Lower lobe of right lung (tissue), 2 donors: ENCODE results near the gene MINDY1. TPM values are rescaled to one million over a fixed set of nuclear protein-coding genes. Genes with fewer than 3 reads are reported as not detected.

Experiments used
- ATAC-seq, 2 donors: fragments of 200-7000 bp; cut with Tn5 transposase; one replicate each; pipeline ENCODE4 v1.9.1; 2020 to 2022; ENCODE audit warnings: mild to moderate bottlenecking in 2 of 2, moderate library complexity in 2 of 2
- DNase-seq: peaks from one replicate; pipeline ENCODE4 v3.0.0-alpha.2; 2020
- H3K27ac ChIP-seq: fragments of 200-600 bp; one replicate; pipeline ENCODE4 v1.8.0; 2022
- H3K27me3 ChIP-seq: fragments of 200-600 bp; one replicate; pipeline ENCODE4 v1.8.0; 2022; ENCODE audit warnings: low read depth
- H3K36me3 ChIP-seq: fragments of 200-600 bp; one replicate; pipeline ENCODE4 v1.8.0; 2022; ENCODE audit warnings: mild to moderate bottlenecking
- H3K4me1 ChIP-seq: fragments of 200-600 bp; one replicate; pipeline ENCODE4 v1.8.0; 2022
- H3K4me3 ChIP-seq: fragments of 200-600 bp; one replicate; pipeline ENCODE4 v1.8.0; 2022; ENCODE audit warnings: mild to moderate bottlenecking
- H3K9me3 ChIP-seq: fragments of 200-600 bp; one replicate; pipeline ENCODE4 v1.8.0; 2022
- intact Hi-C: fragments of 100-400 bp; cut with DNase I; formaldehyde crosslinking; loops from one replicate; pipeline ENCODE4 v1.11.0; 2022
- total RNA-seq: library from RNA; stranded (reverse); fragmentation: NEBNext Ultra II Directional; extraction: Animal tissue kit (Norgen Biotek cat#: 25700); gene quantifications from one replicate; pipeline ENCODE4 v1.2.1, GENCODE V29; 2021
- TF ChIP-seq, protein P1 (sequence below): fragments of 200-600 bp; IDR thresholded peaks from one replicate; pipeline ENCODE4 v1.8.0; 2022; ENCODE audit warnings: antibody characterized with exemption, mild to moderate bottlenecking
- donor health status: DM: no; HTN: yes; CAD: no; lungs with severe emphysema.

MINDY1 gene
- total RNA-seq, 1 donor from 2014 or later = 27.8 TPM

DNA sequence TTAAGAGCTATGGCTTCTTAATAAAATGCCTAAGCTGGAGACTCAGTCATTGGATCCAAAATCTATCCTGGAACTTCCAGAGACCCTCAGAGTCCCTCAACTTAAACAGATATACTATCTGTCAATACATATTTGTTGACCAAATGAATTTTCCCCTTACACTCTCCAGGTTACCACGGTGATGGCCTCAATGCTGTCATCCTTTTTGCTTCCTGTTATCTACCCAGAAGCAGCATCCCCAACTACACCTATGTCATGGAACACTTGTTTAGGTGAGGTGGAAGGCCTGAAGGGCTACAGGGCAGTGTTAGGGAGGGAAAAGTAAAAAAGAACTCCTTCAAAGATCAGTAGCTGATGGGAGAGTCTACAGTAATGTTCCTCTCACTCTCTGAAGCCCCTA is 36.5 kb upstream of the MINDY1 start:
- TF ChIP-seq, protein P1, sequence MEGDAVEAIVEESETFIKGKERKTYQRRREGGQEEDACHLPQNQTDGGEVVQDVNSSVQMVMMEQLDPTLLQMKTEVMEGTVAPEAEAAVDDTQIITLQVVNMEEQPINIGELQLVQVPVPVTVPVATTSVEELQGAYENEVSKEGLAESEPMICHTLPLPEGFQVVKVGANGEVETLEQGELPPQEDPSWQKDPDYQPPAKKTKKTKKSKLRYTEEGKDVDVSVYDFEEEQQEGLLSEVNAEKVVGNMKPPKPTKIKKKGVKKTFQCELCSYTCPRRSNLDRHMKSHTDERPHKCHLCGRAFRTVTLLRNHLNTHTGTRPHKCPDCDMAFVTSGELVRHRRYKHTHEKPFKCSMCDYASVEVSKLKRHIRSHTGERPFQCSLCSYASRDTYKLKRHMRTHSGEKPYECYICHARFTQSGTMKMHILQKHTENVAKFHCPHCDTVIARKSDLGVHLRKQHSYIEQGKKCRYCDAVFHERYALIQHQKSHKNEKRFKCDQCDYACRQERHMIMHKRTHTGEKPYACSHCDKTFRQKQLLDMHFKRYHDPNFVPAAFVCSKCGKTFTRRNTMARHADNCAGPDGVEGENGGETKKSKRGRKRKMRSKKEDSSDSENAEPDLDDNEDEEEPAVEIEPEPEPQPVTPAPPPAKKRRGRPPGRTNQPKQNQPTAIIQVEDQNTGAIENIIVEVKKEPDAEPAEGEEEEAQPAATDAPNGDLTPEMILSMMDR = no peak
- H3K4me3 ChIP-seq = no peak overlapping the region
- DNase-seq (no peak), ATAC-seq (no peak)
- H3K27ac ChIP-seq = no peak overlapping the region
- H3K27me3 ChIP-seq = no peaks in the 10 kb centered on the region
- intact Hi-C loops = no loop called here
- H3K9me3 ChIP-seq = no peaks in the 10 kb centered on the region
- no peaks in the 10 kb centered on the region for H3K36me3 ChIP-seq
- H3K4me1 ChIP-seq = peaks cover 8% of the 10 kb centered on the region

GRCh38 chr1:151039521-151039920 is 32.8 kb upstream of the MINDY1 start:
- no peaks in the 10 kb centered on the region for H3K27me3 ChIP-seq
- ATAC-seq (no peak), DNase-seq (no peak)
- TF ChIP-seq, protein P1 = no peak
- H3K4me1 ChIP-seq = no peaks in the 10 kb centered on the region
- intact Hi-C loops = no loop called here
- H3K27ac ChIP-seq = no peak overlapping the region
- H3K9me3 ChIP-seq = no peaks in the 10 kb centered on the region
- H3K36me3 ChIP-seq = peaks cover 6% of the 10 kb centered on the region
- H3K4me3 ChIP-seq = no peak overlapping the region

- intact Hi-C loops = no loop called here
- ATAC-seq = no peak
- peaks cover 25% of the 10 kb centered on the region for H3K36me3 ChIP-seq
- no peaks in the 10 kb centered on the region for H3K4me1 ChIP-seq
- H3K27me3 ChIP-seq = no peaks in the 10 kb centered on the region
- DNase-seq = no peak
- H3K9me3 ChIP-seq = no peaks in the 10 kb centered on the region
- TF ChIP-seq, protein P1 = no peak
- no peak overlapping the region for H3K27ac ChIP-seq
- peak overlapping the region; percentile 18 for H3K4me3 ChIP-seq
These were observed 30.3 kb upstream of the MINDY1 start for GRCh38 chr1:151037032-151037431.

- TF ChIP-seq, protein P1 = no peak
- H3K27ac ChIP-seq = no peak within 1 kb of the TSS
- H3K27me3 ChIP-seq = no peaks in the 10 kb centered on the region
- peak within 1 kb of the TSS; percentile 18 for H3K4me3 ChIP-seq
- peaks cover 32% of the 10 kb centered on the region for H3K36me3 ChIP-seq
- no peaks in the 10 kb centered on the region for H3K4me1 ChIP-seq
- no peaks in the 10 kb centered on the region for H3K9me3 ChIP-seq
- intact Hi-C loops = no loop called here
- DNase-seq = no peak
- peak; percentile 78 to 83 for ATAC-seq
These were observed 29.7 kb upstream of the MINDY1 start, which contains the start of gene BNIPL for GRCh38 chr1:151036356-151036755. Gene BNIPL, plus strand, starts transcription at chr1:151036586. Its CDS starts 140 bp downstream, at chr1:151036726.

DNA sequence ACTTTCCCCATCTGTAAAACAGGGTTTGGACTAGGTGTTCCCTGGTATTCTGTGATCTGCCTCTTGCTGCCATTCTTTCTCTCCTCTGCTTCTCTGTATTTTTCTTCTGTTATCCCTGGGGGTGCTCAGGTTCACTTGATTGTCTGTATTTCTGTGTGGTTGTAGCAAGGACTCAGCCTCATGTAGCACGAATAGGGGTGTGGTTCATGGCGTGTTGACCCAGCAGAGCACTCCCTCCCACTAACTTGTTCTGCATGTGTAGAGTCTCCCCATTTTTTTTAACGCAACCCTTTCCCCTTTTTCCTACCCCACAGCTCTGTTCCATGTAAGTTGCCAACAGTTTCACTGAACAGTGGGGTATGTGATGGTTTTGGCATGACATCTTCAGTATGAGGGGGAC is 28.5 kb upstream of the MINDY1 start:
- no peak overlapping the region for H3K4me3 ChIP-seq
- no peaks in the 10 kb centered on the region for H3K4me1 ChIP-seq
- no peaks in the 10 kb centered on the region for H3K9me3 ChIP-seq
- H3K27me3 ChIP-seq = no peaks in the 10 kb centered on the region
- H3K27ac ChIP-seq = no peak overlapping the region
- ATAC-seq = no peak
- H3K36me3 ChIP-seq = peaks cover 44% of the 10 kb centered on the region
- TF ChIP-seq, protein P1 = no peak
- no peak for DNase-seq
- intact Hi-C loops = no loop called here

DNA sequence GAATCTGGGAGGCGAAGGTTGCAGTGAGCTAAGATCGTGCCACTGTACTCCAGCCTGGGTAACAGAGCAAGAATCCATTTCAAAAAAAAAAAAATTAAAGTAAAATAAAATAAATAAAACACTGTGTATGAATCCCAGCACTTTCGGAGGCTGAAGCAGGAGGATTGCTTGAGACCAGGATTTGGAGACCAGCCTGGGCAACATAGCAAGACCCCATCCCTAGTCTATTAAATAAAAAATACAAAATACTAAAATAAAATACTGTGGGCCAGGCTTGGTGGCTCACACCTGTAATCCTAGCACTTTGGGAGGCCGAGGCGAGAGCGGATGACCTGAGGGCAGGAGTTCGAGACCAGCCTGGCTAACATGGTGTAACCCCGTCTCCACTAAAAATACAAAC is 25.5 kb upstream of the MINDY1 start:
- intact Hi-C loops = no loop called here
- TF ChIP-seq, protein P1 = no peak
- no peaks in the 10 kb centered on the region for H3K4me1 ChIP-seq
- no peak overlapping the region for H3K27ac ChIP-seq
- H3K4me3 ChIP-seq = no peak overlapping the region
- peaks cover 70% of the 10 kb centered on the region for H3K36me3 ChIP-seq
- ATAC-seq = no peak
- H3K9me3 ChIP-seq = no peaks in the 10 kb centered on the region
- no peaks in the 10 kb centered on the region for H3K27me3 ChIP-seq
- no peak for DNase-seq
